ENCODE measurements around the gene GFPT2.

DNA sequence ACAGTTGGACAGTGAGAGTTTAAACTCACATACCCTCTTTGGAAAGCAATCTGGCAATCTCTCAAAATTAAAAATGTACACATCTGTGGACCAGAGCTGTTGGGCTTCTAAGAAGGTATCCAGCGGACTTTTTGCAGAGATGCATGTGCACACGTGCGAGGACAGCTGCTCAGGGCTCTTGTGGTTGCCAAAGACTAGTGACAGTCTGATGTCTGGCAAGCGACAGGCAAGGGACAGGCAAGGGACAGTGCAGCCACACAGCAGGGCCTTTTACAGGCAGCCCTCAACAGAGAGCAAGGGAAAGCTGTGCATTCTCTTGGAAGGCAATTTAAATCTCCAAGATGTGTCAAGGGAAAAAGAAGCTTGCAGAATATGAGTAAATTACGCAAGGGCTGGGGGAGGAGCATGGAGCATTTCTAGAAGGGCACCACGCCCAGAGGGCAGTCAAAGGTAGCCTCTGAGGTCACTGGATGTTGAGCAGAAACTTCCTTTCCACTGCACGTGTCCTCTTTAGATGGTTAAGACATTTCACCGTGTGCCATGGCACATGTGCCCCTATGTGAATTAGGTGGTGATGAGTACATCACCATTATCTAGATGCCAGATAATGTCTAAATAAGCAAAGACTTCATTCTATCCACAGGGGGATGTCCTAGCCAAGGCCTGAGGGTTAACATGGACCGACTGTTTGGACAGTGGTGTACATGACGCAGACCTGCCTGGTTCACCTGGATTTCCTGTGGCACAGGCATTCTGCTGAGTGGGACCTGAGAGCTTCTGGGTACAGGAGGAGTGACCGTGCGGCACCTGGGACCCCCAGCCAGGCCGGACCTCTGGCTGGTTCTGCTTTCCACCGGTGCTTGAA, 9.1 kb downstream of the GFPT2 start:
- TF ChIP-seq POLR2A (IDR thresholded peaks at IDR 0.05), result no peak
- TF ChIP-seq, protein P1, sequence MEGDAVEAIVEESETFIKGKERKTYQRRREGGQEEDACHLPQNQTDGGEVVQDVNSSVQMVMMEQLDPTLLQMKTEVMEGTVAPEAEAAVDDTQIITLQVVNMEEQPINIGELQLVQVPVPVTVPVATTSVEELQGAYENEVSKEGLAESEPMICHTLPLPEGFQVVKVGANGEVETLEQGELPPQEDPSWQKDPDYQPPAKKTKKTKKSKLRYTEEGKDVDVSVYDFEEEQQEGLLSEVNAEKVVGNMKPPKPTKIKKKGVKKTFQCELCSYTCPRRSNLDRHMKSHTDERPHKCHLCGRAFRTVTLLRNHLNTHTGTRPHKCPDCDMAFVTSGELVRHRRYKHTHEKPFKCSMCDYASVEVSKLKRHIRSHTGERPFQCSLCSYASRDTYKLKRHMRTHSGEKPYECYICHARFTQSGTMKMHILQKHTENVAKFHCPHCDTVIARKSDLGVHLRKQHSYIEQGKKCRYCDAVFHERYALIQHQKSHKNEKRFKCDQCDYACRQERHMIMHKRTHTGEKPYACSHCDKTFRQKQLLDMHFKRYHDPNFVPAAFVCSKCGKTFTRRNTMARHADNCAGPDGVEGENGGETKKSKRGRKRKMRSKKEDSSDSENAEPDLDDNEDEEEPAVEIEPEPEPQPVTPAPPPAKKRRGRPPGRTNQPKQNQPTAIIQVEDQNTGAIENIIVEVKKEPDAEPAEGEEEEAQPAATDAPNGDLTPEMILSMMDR (IDR thresholded peaks at IDR 0.05), result no peak
